ENCODE results near the gene SND1.
"Not testable (repeated sequence)": the region's sequence is repeated elsewhere in the genome, so short reads cannot be mapped to it uniquely, and the experiment has no call there.

SND1 gene

DNA sequence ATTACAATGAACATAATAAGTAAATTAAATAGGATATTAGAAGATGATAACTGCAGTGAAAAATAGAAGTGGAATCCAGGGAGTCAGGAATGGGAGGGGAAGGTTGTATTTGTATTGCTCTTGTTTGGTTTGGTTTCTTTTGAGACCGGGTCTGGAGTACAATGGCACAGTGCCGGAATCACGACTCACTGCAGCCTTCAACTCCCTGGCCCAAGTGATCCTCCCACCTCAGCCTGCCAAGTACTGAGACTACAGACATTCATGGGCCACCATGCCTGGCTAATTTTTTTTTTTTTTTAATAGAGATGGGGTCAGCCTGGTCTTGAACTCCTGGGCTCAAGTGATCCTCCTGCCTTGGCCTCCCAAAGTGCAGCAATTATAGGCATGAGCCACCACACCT, 439.1 kb downstream of the SND1 start:
- DNase-seq = no peak

DNA sequence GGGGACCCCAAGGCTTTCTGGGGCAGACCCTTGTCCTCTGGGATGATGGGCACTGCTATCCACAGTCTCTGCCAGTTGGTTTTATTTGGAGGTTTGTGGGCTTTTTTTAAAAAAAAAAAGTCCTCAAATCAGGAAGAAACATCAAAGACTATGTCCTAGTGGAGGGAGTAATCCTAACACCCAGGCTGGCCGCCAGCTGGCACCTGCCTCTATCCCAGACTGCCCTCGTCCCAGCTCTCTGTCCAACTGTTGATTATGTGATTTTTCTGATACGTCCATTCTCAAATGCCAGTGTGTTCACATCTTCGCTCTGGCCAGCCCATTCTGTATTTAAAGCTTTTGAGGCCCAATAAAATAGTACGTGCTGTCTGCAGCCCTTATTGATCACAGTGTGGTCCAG, 440.2 kb downstream of the SND1 start:
- no peak for DNase-seq

DNA sequence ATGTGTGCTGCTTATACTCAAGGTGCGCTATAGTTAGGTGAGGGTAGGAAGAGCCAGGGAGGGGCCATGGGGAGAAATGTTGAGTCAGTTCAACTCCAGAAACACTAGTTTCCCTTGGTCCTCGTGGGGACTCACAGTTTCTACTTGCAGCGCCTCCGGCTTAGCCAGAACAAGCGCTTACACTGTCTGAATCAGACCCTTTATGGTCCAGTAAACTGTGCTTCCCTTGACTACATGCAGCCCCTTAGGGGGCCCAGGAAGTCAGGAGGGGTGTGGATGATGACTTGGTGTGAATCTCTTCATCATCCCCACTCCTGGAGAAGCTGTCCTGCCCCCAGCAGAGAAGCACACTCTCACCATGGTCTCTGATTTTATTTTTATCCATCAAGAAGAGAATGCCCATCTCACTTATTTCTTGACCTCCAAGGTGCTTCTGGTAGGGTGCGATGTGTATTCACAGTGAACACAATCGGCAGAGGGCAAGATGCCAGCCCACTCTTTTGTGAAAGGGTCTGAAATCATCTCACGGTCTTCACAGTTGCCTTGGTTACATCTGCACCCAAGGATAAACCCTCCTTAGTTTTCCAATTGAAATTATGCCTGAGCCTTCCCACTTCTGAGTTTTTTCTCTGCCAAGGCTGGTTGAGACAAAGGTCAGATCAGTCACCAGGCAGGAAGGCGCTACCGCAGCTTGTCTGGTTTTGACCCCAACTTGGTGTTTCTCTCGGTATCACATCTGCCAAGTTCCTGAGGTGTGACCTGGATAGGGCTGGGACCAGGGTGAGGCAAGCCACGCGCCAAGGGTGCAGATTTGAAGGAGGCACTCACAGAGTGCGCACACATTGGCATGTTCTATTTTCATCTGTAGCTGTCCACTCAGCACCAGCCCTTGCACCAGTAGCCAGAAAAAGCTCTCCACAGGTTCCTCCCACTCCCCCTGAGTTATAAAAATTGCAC, 441.9 kb downstream of the SND1 start:
- no peak for DNase-seq

DNA sequence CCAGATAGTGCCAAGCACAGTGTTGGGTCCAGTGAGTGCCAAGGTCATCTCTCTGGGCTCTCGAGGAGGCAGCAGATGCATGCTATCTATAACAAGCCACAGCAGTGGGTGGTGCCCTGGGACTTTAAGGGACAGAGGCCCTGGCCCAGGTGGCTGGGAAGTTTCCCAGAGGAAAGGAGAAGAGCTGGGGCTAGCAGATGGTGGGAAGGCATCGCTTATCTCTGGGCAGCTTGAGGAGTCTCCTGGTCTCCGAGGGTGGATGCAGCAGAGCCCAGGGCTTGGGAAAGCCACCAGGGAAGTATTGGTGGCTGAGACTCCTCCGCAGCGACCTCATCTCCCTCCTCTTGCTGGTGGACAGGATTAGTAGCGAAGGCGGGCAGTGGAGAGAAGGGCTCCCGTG, 442.7 kb downstream of the SND1 start:
- no peak for DNase-seq

DNA sequence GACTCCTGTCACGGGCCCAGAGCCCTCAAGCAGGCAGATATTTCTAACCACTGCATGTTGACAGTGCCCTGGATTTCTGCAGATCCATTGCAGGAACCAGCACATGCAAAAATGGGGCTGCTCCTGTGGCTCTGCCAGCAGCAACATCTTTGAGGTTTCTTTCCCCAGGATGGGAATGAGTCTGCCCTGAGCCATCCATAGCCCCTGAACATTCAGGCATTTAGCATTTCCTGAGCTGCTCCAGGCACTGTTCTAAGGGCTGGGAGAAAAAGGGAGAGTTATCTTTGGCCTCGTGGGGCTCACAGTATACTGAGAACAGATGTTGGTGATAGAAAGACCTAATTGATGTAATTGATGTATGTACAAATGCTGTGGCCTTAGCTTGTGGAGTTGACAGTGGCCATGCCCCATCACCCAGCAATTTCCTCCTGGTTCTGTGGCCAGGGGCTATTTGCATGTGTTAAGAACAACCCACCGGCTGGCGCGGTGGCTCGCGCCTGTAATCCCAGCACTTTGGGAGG, 445.3 kb downstream of the SND1 start:
- no peak for DNase-seq

DNA sequence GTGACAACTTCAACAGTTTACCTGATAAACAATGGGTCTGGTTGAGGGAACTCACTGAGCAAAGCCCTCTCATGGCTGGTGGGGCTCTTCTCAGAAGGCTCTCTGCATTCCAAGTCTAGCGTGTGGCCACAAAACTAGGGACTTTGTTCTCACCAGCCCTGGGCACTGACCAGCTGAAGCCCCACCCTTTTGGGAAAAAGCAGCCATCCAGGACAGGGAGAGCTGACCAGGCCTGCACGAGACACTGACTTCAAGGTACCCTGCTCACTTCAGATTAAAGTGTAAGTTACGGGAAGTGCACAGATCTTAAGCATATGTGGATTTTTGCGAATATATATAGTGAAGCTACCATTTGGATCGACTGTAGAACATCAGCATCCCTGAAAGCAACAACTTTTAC, 446.6 kb downstream of the SND1 start:
- no peak for DNase-seq

DNA sequence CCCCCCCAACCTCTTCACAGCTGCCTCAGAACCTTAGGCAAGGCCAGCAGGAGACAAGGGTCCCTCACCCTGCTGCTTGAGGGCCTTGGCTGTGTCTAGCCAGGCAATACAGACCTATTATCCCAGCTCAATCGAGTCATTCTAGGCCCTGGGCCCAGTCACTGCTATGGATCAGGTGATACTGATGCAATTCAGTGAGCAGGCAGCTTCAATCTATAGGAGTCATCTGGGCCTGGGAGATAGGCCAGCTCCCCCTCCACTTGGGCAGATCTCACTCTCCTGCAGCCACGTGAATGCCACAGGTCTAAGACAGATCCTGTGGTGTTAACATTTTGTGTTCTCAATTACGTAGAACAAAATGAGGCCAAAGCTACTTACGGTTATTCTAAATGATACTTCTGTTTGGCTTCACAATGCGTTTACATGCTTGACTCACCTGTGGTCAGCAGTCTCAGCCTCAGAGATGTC, 447.2 kb downstream of the SND1 start:
- no peak for DNase-seq

DNA sequence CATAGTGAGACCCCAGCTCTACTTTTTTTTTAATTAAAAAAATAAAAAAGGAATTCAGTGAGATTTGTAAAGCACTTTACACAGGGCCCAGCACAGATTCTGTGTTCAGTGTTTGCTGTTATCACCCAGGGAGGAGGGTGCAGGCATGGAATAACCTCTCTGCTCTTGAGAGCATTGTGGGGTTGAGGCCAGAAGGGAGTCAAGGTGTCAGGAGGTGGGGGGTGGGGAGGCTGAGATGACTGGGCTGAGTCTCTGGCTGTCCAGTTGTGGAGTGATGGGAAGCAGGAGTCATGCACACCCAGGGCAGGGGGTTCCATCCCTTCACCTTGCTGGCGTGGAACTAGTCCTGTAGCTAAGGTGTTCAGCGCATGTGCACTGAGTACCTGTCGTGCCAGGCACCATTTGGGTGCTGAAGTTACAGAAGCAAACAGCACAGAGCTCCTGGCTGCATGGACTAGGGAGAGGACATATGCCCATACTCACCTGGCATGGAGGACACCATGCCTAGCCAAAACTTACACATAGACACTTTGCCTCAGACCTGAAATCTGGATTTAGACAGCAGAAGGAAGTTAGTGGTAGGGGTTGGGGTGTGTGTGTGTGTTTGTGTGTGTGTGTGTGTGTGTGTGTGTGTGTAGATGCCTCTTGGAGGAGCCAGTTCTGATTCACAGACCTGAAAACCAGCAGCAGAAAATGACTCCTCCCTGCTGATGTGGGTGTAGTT, 448.4 kb downstream of the SND1 start:
- no peak for DNase-seq

DNA sequence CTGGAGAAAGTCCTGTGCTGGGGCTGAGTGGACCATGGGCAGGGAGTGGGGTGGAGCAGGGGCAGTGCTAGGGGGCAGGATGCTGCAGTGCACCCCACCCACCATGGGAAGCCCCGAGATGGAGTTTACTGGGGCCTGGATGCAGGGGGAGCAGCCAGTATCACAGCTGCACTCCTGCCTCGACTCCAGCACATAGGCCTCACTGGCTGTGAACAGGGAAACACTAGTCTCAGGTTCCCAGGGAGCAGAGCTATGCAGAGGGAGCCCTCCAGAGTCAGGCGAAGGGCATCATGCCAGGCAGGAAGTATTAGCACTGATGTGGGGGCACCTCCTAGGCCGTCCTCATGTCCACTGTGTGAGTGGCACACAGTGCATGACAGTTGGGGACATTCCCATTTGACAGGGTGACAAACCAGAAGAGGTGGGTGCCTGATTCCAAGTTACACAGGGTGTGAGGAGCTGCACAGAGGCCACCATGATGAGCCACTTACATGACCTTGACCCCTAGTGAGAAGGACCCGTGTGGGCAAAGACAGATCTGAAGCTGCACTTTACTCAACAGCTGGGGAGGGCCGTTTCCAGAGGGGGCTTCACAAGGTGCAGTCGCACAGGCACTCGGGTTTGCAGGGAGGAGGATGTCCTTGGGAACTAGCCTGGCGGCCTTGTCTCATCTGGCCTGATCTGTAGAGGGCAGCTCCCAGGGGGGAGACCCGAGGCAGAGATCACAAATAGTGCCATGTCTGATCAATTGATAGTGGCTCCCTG, 449.1 kb downstream of the SND1 start:
- no peak for DNase-seq

DNA sequence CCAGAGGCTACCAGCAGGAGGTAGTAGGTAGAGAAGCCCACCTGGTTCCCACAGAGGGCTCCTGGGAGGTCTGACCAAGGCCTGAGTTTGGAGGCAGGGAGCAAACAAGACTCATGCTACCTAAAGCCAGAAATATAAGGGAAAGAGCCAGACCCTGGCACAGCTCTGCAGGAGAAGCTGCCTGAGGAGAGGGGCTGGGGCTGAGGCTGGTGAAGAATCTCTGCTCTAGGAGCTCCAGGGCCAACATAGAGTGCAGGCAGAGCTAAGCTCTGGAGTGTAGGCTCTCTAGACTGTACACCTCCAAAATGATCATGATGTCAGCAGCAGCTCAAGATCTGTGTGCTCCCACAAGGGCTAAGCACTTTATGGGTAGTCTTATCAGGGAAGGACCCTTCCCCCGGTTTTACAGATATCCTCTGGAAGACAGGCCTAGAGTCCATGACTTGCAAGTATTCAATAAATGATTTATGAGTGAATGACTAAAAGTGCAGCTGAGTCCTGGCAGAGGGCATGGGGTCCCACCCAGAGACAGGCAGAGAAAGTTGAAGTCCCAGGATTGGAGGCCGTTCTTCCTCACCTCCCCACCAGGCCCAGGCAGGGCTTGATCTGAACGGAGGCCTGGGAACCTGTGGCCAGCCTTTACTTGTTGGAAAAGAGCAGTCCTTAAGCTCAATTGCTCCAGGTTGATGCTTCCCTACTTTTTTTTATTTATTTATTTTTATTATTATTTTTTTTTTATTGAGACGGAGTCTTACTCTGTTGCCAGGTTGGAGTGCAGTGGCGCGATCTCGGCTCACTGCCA, 450.7 kb downstream of the SND1 start:
- no peak for DNase-seq

DNA sequence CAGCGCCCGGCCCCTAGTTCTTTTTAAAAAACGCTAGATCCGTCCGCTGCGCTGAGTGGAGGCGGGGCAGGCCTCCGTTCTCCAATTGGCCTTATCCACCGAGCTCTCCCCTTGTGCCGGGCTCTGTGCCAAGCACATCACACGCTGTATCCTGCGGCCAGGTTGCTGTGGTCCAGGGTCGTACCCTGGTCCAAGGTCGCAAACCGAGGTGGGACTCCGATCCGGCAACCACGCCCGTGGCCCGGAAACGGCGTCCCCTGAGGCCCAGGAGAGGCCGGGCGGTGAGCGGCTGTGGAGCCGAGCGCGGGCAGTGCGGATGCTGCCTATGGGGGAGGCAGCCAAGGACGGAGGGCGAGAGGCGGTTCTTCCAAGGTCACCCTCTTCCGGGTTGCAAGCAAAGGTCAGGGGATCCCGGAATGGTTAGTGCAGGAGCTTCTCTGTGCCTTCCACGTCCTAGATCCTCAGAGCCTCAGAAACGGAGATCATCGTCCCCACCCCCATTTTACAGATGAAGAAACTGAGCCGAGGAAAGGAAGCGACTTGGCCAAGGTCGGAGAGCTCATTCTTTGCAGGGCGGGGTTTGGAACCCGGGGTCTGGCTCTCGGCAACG, 451.6 kb downstream of the SND1 start:
- DNase-seq = no peak

DNA sequence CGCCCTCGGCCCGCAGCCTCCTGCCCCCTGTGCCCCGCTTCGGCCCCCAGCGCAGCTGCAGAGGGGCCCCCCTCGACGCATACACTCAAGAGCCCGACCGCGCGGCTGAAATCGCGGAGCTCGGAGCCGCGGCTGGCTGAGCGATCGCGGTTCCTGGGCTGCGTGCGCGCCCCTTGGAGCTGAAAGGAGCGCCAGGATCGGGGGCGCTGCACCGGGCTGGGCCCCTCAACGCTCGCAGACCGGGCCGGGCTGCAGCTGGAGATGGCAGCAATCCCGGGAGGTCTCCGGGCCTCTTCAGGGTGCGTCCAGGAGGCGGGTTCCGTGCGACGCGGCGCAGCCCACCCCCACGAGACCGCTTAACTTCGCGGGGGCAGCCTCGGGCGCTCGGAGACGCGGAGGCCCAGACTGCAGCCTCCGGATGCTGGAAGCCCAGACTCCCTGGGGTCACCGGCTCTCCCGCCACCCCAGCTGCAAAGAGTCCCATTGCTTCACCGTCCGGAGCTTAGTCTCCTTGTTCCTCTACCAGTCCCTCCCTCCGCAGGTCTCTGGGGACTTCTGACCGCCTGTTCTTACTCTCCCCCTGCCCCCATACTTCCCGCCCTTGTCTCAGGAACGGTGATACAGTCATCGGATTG, 452.2 kb downstream of the SND1 start:
- no peak for DNase-seq

DNA sequence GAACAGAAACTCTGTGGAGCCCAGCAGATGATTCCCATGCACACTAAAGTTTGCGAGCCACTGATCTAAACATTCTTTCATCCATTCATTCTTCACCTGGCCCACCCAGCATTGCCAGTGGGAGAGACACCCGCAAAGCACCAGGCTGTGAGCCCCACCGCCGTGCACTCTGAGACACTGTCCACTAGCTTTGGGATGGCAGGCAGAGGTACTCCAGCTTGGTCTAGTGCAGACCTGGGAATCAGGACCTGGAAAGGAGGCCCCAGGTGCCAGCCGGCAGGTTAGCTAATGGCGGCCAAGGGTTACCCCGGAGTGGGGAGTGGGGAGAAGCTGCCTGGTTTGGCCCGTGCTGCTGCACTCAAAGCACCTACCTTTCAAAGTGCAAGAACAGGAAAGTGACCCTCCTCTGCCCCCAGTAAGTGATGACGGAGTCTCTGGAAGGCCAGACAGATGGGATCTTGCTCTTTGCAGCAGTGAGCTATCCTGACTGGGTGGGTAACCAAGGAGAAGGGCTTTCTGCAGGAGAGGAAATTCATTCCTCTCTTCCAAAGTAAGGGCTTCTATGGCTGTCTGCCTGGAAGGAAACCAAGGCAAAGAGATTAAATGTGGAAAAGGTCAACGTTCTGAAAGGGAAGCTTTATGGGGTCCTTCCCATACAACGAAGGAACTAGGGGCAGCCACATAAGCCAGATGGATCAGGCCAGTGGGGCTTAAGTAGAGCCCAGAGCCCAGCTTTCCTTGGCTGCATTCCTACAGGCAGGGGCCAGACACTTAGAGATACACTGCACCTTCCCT, 453.4 kb downstream of the SND1 start:
- DNase-seq = no peak

DNA sequence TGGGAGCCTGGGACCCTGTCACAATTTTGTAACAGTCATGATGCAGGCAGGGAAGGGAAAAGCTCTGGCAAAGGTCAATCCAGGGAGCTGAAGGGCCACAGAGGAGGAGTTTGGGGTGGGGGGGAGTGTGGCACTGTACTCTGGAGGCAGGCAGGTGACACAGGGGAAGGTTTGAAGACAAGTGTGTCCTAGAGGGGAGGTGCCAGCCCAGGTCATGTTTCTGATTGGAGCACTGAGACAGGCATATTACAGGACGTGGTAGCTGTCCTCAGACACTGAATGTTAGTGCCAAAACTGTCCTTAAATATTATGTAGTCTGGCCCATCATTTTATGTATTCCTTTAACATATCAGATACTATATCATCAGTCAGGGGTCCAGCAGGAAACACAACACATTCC, 454.8 kb downstream of the SND1 start:
- DNase-seq = no peak

DNA sequence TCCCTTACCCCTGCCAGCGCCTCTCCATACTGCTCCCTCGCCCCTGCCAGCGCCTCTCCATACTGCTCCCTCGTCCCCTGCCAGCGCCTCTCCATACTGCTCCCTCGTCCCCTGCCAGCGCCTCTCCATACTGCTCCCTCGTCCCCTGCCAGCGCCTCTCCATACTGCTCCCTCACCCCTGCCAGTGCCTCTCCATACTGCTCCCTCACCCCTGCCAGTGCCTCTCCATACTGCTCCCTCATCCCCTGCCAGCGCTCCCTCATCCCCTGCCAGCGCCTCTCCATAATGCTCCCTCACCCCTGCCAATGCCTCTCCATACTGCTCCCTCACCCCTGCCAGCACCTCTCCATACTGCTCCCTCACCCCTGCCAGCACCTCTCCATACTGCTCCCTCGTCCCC, 455.5 kb downstream of the SND1 start:
- DNase-seq = not testable (repeated sequence)

DNA sequence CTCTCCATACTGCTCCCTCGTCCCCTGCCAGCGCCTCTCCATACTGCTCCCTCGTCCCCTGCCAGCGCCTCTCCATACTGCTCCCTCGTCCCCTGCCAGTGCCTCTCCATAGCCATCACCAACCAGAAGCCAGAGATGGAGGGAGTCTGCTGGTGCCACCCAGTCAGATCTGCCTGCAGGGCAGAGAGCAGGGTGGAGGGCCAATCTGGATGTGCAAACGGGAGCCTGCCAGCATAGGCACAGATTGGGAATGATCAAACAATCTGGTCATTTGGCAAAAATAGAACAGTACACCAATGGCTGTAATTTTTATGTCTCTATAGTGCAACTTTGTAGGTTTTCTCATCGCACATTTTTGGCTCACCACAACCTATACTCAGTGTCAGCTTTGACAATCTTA, 456.1 kb downstream of the SND1 start:
- no peak for DNase-seq

DNA sequence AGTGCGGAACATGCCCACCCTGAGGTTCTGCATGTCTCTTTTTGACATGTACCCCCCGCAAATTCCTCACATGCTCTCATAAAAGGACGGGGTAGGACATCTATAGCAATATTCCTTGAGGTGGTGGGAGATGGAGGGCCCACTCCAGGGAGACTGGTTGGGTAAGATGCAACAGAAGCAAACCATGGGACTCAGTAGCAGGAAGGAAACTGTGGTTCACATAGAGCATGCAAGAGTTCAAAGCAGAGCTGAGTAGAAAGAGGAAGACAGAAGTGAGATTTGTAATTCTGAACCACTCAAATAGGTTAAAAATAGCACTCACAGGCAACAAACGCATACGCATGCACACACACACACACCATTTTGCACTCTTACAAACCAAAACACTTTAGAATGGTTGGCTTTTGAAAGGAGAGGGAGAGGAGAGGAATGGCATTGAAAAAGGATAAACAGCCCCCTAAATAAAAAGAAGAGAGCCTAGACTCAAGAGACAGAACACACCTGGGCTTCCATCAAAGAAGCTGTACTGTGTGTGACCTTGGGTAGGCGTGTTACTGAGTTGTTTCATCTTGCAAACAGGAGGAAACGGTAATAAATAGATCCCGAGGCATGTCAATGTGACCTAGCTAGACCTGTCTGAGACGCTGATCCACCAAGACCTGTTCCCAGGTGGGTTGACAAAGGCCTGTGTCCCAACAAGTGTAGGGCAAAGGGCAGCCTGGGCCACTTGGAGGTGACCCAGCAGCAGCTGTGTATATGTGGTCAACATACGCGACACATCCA, 456.8 kb downstream of the SND1 start:
- no peak for DNase-seq

DNA sequence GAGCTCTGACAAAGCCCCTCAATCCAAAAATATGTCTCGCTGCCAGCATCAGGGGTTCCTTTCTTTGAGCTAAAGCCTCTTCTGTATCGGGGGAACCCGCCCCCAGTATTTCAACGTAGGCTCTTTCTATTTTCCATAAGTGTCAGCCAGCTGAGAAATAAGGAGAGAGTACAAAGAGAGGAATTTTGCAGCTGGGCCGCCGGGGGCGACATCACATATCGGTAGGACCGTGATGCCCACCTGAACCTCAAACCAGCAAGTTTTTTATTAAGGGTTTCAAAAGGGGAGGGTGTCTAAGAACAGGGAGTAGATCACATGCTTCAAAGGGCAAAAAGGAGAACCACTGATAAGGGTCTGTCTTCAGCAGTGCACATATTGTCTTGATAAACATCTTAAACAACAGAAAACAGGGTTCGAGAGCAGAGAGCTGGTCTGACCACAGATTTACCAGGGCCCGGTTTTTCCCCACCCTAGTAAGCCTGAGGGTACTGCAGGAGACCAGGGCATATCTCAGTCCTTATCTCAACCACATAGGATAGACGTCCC, 457.5 kb downstream of the SND1 start:
- not testable (repeated sequence) for DNase-seq

DNA sequence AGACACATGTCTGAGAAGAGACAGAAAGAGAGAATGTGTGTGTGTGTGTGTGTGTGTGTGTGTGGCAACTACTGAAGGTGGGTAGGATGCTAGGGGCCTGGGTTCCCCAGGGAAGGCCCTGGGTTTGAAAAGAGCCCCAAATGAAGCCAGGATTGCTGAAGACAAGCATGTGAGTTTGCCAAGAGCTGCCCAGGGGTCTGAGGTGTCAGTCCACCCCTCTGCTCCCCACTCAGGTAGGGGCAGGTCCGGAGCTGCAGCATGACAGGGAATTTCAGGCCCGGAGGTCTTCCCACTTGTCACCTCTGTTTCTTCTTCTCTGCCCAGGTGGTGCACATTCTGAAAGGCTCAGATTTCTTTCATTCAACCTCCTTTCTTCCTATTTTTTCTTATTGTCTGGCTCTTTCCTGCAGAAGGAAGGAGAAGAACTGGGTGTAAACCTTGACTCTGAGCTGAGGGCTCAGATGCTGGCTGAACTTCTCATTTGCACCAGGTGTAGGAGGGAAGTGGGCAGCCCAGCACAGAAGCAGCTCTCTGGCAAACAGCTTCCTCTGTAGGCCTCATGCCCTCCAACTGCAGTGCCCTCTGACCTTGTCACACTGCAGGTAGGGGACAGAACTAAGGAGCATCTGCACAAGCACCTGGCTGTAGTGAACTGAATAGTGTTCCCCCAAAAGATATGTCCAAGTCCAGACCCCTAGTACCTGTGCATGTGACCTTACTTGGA, 458.8 kb downstream of the SND1 start:
- DNase-seq = no peak

Data from stimulated activated naive CD4-positive, alpha-beta T cell treated with Interleukin-2 at 50 U/mL for 16 hours (primary cell).